GM12878 (cell line): ENCODE data around the gene ABCA2. TPM values are rescaled to one million over a fixed set of nuclear protein-coding genes. Genes with fewer than 3 reads are reported as not detected.

Experiments used
- BCL11A ChIP-seq: IDR thresholded peaks from 2 replicates; pipeline ENCODE4 v1.6.1; 2011; ENCODE audit warnings: low read depth, low read length
- BRCA1 ChIP-seq: IDR thresholded peaks from 2 replicates; pipeline ENCODE4 v1.6.1; 2011; ENCODE audit warnings: low read depth, low read length, improper control_type of control experiment
- CEBPZ ChIP-seq: fragments of 150-350 bp; IDR thresholded peaks from 2 replicates; pipeline ENCODE4 v1.6.1; 2016; ENCODE audit warnings: low read depth, low read length
- CHD4 ChIP-seq: fragments of 200-600 bp; sonication (generic); IDR thresholded peaks from 2 replicates; pipeline ENCODE4 v1.6.1; 2016; ENCODE audit warnings: mild to moderate bottlenecking
- E4F1 ChIP-seq: fragments of 450-650 bp; IDR thresholded peaks from 2 replicates; pipeline ENCODE4 v1.6.1; 2018; ENCODE audit warnings: borderline replicate concordance, mild to moderate bottlenecking; ENCODE audit not compliant: partially characterized antibody
- EGR1 ChIP-seq, 2 experiments: IDR thresholded peaks; 1 replicate in 1 of 2; 2 replicates in 1 of 2; pipeline ENCODE4 v1.6.1; 2011 to 2012; ENCODE audit warnings: low read depth in 2 of 2, low read length in 2 of 2, borderline replicate concordance in 1 of 2, mild to moderate bottlenecking in 1 of 2, moderate library complexity in 1 of 2
- ELK1 ChIP-seq: IDR thresholded peaks from 2 replicates; pipeline ENCODE4 v1.6.1; 2012; ENCODE audit warnings: low read depth, low read length, improper control_type of control experiment
- ESRRA ChIP-seq: IDR thresholded peaks from 2 replicates; pipeline ENCODE4 v1.6.1; 2012; ENCODE audit warnings: mild to moderate bottlenecking, low read length, improper control_type of control experiment
- HDAC2 ChIP-seq: fragments of 200-600 bp; sonication (generic); IDR thresholded peaks from 2 replicates; pipeline ENCODE4 v1.6.1; 2017
- IKZF1 ChIP-seq: fragments of 450-650 bp; conservative IDR thresholded peaks from 2 replicates; pipeline ENCODE4 v1.6.1; 2017; ENCODE audit warnings: antibody characterized with exemption, mild to moderate bottlenecking
- JUND ChIP-seq: IDR thresholded peaks from 2 replicates; pipeline ENCODE4 v1.6.1; 2012; ENCODE audit warnings: low read depth, mild to moderate bottlenecking, low read length, improper control_type of control experiment, moderate library complexity
- KLF5 ChIP-seq: fragments of 450-650 bp; IDR thresholded peaks from 2 replicates; pipeline ENCODE4 v1.6.1; 2014; ENCODE audit warnings: mild to moderate bottlenecking; ENCODE audit not compliant: partially characterized antibody
- PML ChIP-seq: IDR thresholded peaks from 2 replicates; pipeline ENCODE4 v1.6.1; 2012; ENCODE audit warnings: low read length, inconsistent platforms
- RB1 ChIP-seq: fragments of 450-650 bp; formaldehyde crosslinking; IDR thresholded peaks from 2 replicates; pipeline ENCODE4 v1.6.1; 2017; ENCODE audit warnings: mild to moderate bottlenecking, borderline replicate concordance
- SREBF1 ChIP-seq: IDR thresholded peaks from 2 replicates; pipeline ENCODE4 v1.6.1; 2012; ENCODE audit warnings: mild to moderate bottlenecking, low read length
- SUPT20H ChIP-seq: IDR thresholded peaks from 2 replicates; pipeline ENCODE4 v1.6.1; 2011; ENCODE audit warnings: low read depth, mild to moderate bottlenecking, low read length, moderate library complexity, borderline replicate concordance; ENCODE audit not compliant: control insufficient read depth
- YY1 ChIP-seq: IDR thresholded peaks from 2 replicates; pipeline ENCODE4 v1.6.1; 2011; ENCODE audit warnings: low read depth, mild to moderate bottlenecking, low read length
- ZNF622 ChIP-seq: fragments of 450-650 bp; IDR thresholded peaks from 2 replicates; pipeline ENCODE4 v1.6.1; 2017; ENCODE audit warnings: mild to moderate bottlenecking, inconsistent platforms
- ZNF687 ChIP-seq: fragments of 450-650 bp; IDR thresholded peaks from 2 replicates; pipeline ENCODE4 v1.6.1; 2017; ENCODE audit warnings: mild to moderate bottlenecking, moderate library complexity
- ZZZ3 ChIP-seq: IDR thresholded peaks from 2 replicates; pipeline ENCODE4 v1.6.1; 2011; ENCODE audit warnings: low read depth; ENCODE audit not compliant: control insufficient read depth, insufficient read length
- polyA plus RNA-seq, 11 experiments: library from polyadenylated mRNA; depleted of rRNA in 4 of 11; unstranded in 6 of 11; stranded (reverse) in 5 of 11; fragments of >200 nt; fragmentation: Nextera tagmentation in 4 of 11; fragmentation: Illumina TruSeq in 1 of 11; extraction: Ambion mirVana in 4 of 11; extraction: Trizol in 1 of 11; gene quantifications; 1 replicate in 1 of 11; 2 replicates in 10 of 11; pipeline versions ENCODE4 v1.2.1 to v1.2.3, GENCODE V29; 2011 to 2016; ENCODE audit warnings: inconsistent platforms in 2 of 11, missing spikeins in 2 of 11, low read depth in 1 of 11
- total RNA-seq, 4 experiments: library from RNA; depleted of rRNA in 3 of 4; stranded (reverse); fragments of >200 nt in 3 of 4; fragmentation: Illumina TruSeq in 1 of 4; extraction: Trizol in 1 of 4; gene quantifications; 2 replicates each; pipeline versions ENCODE4 v1.2.1 to v1.2.3, GENCODE V29; 2013 to 2021

Gene ABCA2
- total and polyA plus RNA-seq, 10 of the 15 experiments (the other 5 are each of a cell fraction or from before 2014, with no cell fraction given) = 0.13 to 2.6 (median 0.71) TPM; not detected in 2

- no peak for TF ChIP-seq E4F1
- no peak for TF ChIP-seq RB1
- no peak for TF ChIP-seq KLF5
- TF ChIP-seq ZNF687 = no peak
- peak; percentile 81 for TF ChIP-seq YY1
- peak; percentile 78 for TF ChIP-seq IKZF1
- TF ChIP-seq SREBF1 = no peak
- no peak for TF ChIP-seq ELK1
- no peak for TF ChIP-seq BRCA1
- TF ChIP-seq BCL11A = peak; percentile 63; the same call in 1 of the 2 replicates
- TF ChIP-seq EGR1 (IDR thresholded peaks at IDR 0.05; ENCODE audit: borderline replicate concordance in 1 of 2, low read depth in 2 of 2, low read length in 2 of 2) = 0 out of 3 replicates have a peak, but pooled peaks of 1 of the 2 experiments have one; percentile 12
- TF ChIP-seq ZZZ3 = no peak
- TF ChIP-seq CHD4 = no peak
- TF ChIP-seq CEBPZ = no peak
- no peak for TF ChIP-seq PML
- TF ChIP-seq SUPT20H = no peak
- no peak for TF ChIP-seq ZNF622
- TF ChIP-seq JUND = peak; percentile 67; the same call in 1 of the 2 replicates
- no peak for TF ChIP-seq HDAC2
- no peak for TF ChIP-seq ESRRA
Observed at GRCh38 chr9:137034709-137035506, 6.9 kb upstream of the ABCA2 start (continued).
